Right hindlimb (tissue), 1 donor: ENCODE measurements around the gene MORN2.
"Not testable (repeated sequence)": the region's sequence is repeated elsewhere in the genome, so short reads cannot be mapped to it uniquely, and the experiment has no call there.

Experiments
- DNase-seq: peaks from one replicate; pipeline ENCODE4 v3.0.0-alpha.2; 2018

Gene MORN2

GRCh38 chr2:38875576-38876367, at the start of gene MORN2, which contains the start of gene DHX57:
MORN2 (plus strand) TSS chr2:38875976.
DHX57 (minus strand) TSS chr2:38875934; CDS start chr2:38868405, 7,529 bp downstream.
- peak; percentile 93 for DNase-seq

- DNase-seq: not testable (repeated sequence)
These were observed 48.1 kb upstream of the MORN2 start for GRCh38 chr2:38827539-38828145.

- no peak for DNase-seq
These were observed 47.3 kb upstream of the MORN2 start for GRCh38 chr2:38828460-38828859.

GRCh38 chr2:38829971-38830370, 45.8 kb upstream of the MORN2 start:
- no peak for DNase-seq

- no peak for DNase-seq
These were observed 45.1 kb upstream of the MORN2 start for GRCh38 chr2:38830526-38831159.

- no peak for DNase-seq
These were observed 40.7 kb upstream of the MORN2 start for GRCh38 chr2:38835015-38835601.

- DNase-seq: no peak
These were observed 39.8 kb upstream of the MORN2 start for GRCh38 chr2:38835990-38836389.

- DNase-seq: no peak
These were observed 39.0 kb upstream of the MORN2 start for GRCh38 chr2:38836791-38837190.

- no peak for DNase-seq
These were observed 25.7 kb upstream of the MORN2 start for GRCh38 chr2:38850045-38850444.

GRCh38 chr2:38856165-38856564, 19.6 kb upstream of the MORN2 start:
- DNase-seq: no peak

GRCh38 chr2:38862476-38862875, 13.3 kb upstream of the MORN2 start:
- DNase-seq: no peak

GRCh38 chr2:38863061-38863695, 12.6 kb upstream of the MORN2 start:
- no peak for DNase-seq

- DNase-seq: no peak
These were observed 8.9 kb upstream of the MORN2 start for GRCh38 chr2:38866773-38867443.

GRCh38 chr2:38871432-38871831, 4.3 kb upstream of the MORN2 start:
- no peak for DNase-seq

GRCh38 chr2:38873763-38874162, 2.0 kb upstream of the MORN2 start:
- no peak for DNase-seq

GRCh38 chr2:38875227-38875575, 575 bp upstream of the MORN2 start:
- DNase-seq: no peak

- no peak for DNase-seq
These were observed 631 bp downstream of the MORN2 start for GRCh38 chr2:38876407-38876806.

- no peak for DNase-seq
These were observed 10.3 kb downstream of the MORN2 start for GRCh38 chr2:38886063-38886462.

GRCh38 chr2:38887347-38887746, 11.6 kb downstream of the MORN2 start:
- no peak for DNase-seq

- DNase-seq: no peak
These were observed 12.3 kb downstream of the MORN2 start for GRCh38 chr2:38887902-38888554.

- DNase-seq: no peak
These were observed 13.3 kb downstream of the MORN2 start for GRCh38 chr2:38889045-38889444.

- no peak for DNase-seq
These were observed 13.8 kb downstream of the MORN2 start, which contains the start of gene ARHGEF33 for GRCh38 chr2:38889575-38889974. ARHGEF33 (plus strand) TSS chr2:38889875; CDS start chr2:38919448, 29,573 bp downstream.
